K562 (cell line): ENCODE measurements around the gene TSPAN14. TPM values are rescaled to one million over a fixed set of nuclear protein-coding genes. Genes with fewer than 3 reads are reported as not detected.

Experiments
- BRF1 ChIP-seq: IDR thresholded peaks from 3 replicates; pipeline ENCODE4 v1.6.1; 2011; ENCODE audit warnings: borderline replicate concordance, mild to moderate bottlenecking; ENCODE audit not compliant: insufficient read length; ENCODE audit errors: extremely low read depth
- COPS2 ChIP-seq: fragments of 450-650 bp; conservative IDR thresholded peaks from 2 replicates; pipeline ENCODE4 v1.6.1; 2016; ENCODE audit warnings: mild to moderate bottlenecking, moderate library complexity
- DIDO1 ChIP-seq: fragments of 450-650 bp; IDR thresholded peaks from 2 replicates; pipeline ENCODE4 v1.6.1; 2016; ENCODE audit warnings: low read depth, missing biosample characterization, missing genetic modification characterization
- ETV5 ChIP-seq: sonication (generic); formaldehyde crosslinking; IDR thresholded peaks from 2 replicates; pipeline ENCODE4 v1.4.0; 2020; ENCODE audit warnings: low read depth, mild to moderate bottlenecking, missing genetic modification reagents
- FOXK1 ChIP-seq: sonication (generic); formaldehyde crosslinking; IDR thresholded peaks from 2 replicates; pipeline ENCODE4 v1.8.0; 2022; ENCODE audit warnings: missing genetic modification reagents, mild to moderate bottlenecking, borderline replicate concordance
- GATA2 ChIP-seq: sonication (generic); formaldehyde crosslinking; IDR thresholded peaks from 2 replicates; pipeline ENCODE4 v1.4.0; 2020; ENCODE audit warnings: mild to moderate bottlenecking, missing genetic modification reagents
- HLTF ChIP-seq: fragments of 450-650 bp; IDR thresholded peaks from 2 replicates; pipeline ENCODE4 v1.6.1; 2016
- KDM1A ChIP-seq, 2 experiments: fragments of 450-650 bp; IDR thresholded peaks; 2 replicates each; pipeline ENCODE4 v1.6.1; 2016; ENCODE audit warnings: mild to moderate bottlenecking in 2 of 2
- KLF13 ChIP-seq: fragments of 450-650 bp; IDR thresholded peaks from 2 replicates; pipeline ENCODE4 v1.6.1; 2016; ENCODE audit warnings: missing genetic modification characterization, low read depth, mild to moderate bottlenecking, missing compliant biosample characterization, moderate library complexity, borderline replicate concordance
- MAFK ChIP-seq: IDR thresholded peaks from 2 replicates; pipeline ENCODE4 v1.6.1; 2011; ENCODE audit warnings: low read length, improper control_type of control experiment
- NR2F6 ChIP-seq: fragments of 450-650 bp; formaldehyde crosslinking; IDR thresholded peaks from 2 replicates; pipeline ENCODE4 v1.4.0; 2020; ENCODE audit warnings: mild to moderate bottlenecking
- NR4A1 ChIP-seq, 2 experiments: fragments of 250-450 bp in 1 of 2; fragments of 450-650 bp in 1 of 2; sonication (Bioruptor Pico) in 1 of 2; IDR thresholded peaks; 2 replicates each; pipeline versions ENCODE4 v1.4.0 to v1.6.1; 2016 to 2020; ENCODE audit warnings: mild to moderate bottlenecking in 2 of 2, missing compliant biosample characterization in 1 of 2, missing genetic modification characterization in 1 of 2, moderate library complexity in 1 of 2
- POLR2AphosphoS2 ChIP-seq: IDR thresholded peaks from 2 replicates; pipeline ENCODE4 v1.6.1; 2012; ENCODE audit warnings: low read length, improper control_type of control experiment
- RFX1 ChIP-seq: fragments of 450-650 bp; IDR thresholded peaks from 2 replicates; pipeline ENCODE4 v1.6.1; 2016; ENCODE audit warnings: mild to moderate bottlenecking, moderate library complexity
- SRF ChIP-seq, 2 experiments: fragments of 250-450, 450-650 bp in 1 of 2; sonication (Bioruptor Pico) in 1 of 2; sonication (generic) in 1 of 2; formaldehyde crosslinking; IDR thresholded peaks; 2 replicates each; pipeline versions ENCODE4 v1.5.0 to v1.5.1; 2020 to 2022; ENCODE audit warnings: mild to moderate bottlenecking in 1 of 2, missing genetic modification reagents in 1 of 2
- ZBTB7A ChIP-seq: IDR thresholded peaks from 2 replicates; pipeline ENCODE4 v1.6.1; 2011; ENCODE audit warnings: low read depth, mild to moderate bottlenecking, low read length, moderate library complexity, borderline replicate concordance; ENCODE audit not compliant: control insufficient read depth
- ZKSCAN3 ChIP-seq: fragments of 250-450 bp; sonication (Bioruptor Pico); IDR thresholded peaks from 2 replicates; pipeline ENCODE4 v1.4.0; 2020
- ZNF134 ChIP-seq: fragments of 250-450 bp; sonication (Bioruptor Pico); conservative IDR thresholded peaks from 2 replicates; pipeline ENCODE4 v1.4.0; 2020
- ZNF551 ChIP-seq: fragments of 250-450 bp; sonication (Bioruptor Pico); IDR thresholded peaks from 2 replicates; pipeline ENCODE4 v1.5.0; 2021; ENCODE audit warnings: mild to moderate bottlenecking, moderate library complexity
- polyA plus RNA-seq, 8 experiments: library from polyadenylated mRNA; depleted of rRNA in 4 of 8; stranded (reverse) in 5 of 8; unstranded in 3 of 8; fragments of >200 nt; fragmentation: Nextera tagmentation in 2 of 8; fragmentation: Illumina TruSeq in 1 of 8; extraction: Ambion mirVana in 2 of 8; extraction: Trizol in 1 of 8; gene quantifications; 2 replicates each; pipeline versions ENCODE4 v1.2.1 to v1.2.3, GENCODE V29; 2011 to 2014; ENCODE audit warnings: inconsistent platforms in 1 of 8, missing spikeins in 1 of 8
- total RNA-seq, 7 experiments: library from RNA; depleted of rRNA in 6 of 7; stranded (reverse); fragments of >200 nt in 6 of 7; fragmentation: Illumina TruSeq in 2 of 7; extraction: Trizol in 2 of 7; gene quantifications; 2 replicates each; pipeline versions ENCODE4 v1.2.1 to v1.2.3, GENCODE V29; 2011 to 2021; ENCODE audit warnings: low replicate concordance in 1 of 7
- TF ChIP-seq, protein P1 (sequence below), 2 experiments: fragments of 200-800 bp in 1 of 2; sonication (Bioruptor generic) in 1 of 2; sonication (generic) in 1 of 2; formaldehyde crosslinking in 1 of 2; IDR thresholded peaks in 1 of 2; conservative IDR thresholded peaks in 1 of 2; 2 replicates each; pipeline versions ENCODE4 v1.5.0 to v1.6.1; 2016 to 2020; ENCODE audit warnings: missing compliant biosample characterization in 1 of 2, missing genetic modification characterization in 1 of 2, missing genetic modification reagents in 1 of 2
- TF ChIP-seq, protein P2 (sequence below): sonication (generic); formaldehyde crosslinking; IDR thresholded peaks from 2 replicates; pipeline ENCODE4 v1.8.0; 2022; ENCODE audit warnings: missing genetic modification reagents, mild to moderate bottlenecking, moderate library complexity, borderline replicate concordance
- TF ChIP-seq, protein P3 (sequence below): fragments of 250-450 bp; sonication (Bioruptor Pico); IDR thresholded peaks from 2 replicates; pipeline ENCODE4 v1.4.0; 2020; ENCODE audit warnings: mild to moderate bottlenecking, moderate library complexity, borderline replicate concordance
- TF ChIP-seq, protein P4 (sequence below): fragments of 450-650 bp; IDR thresholded peaks from 2 replicates; pipeline ENCODE4 v1.6.1; 2014; ENCODE audit warnings: low read depth, mild to moderate bottlenecking, moderate library complexity, borderline replicate concordance

Gene TSPAN14
- total and polyA plus RNA-seq, 9 of the 15 experiments (the other 6 are each of a cell fraction or from before 2014, with no cell fraction given): 5.8 to 92.9 (median 23.3) TPM

DNA sequence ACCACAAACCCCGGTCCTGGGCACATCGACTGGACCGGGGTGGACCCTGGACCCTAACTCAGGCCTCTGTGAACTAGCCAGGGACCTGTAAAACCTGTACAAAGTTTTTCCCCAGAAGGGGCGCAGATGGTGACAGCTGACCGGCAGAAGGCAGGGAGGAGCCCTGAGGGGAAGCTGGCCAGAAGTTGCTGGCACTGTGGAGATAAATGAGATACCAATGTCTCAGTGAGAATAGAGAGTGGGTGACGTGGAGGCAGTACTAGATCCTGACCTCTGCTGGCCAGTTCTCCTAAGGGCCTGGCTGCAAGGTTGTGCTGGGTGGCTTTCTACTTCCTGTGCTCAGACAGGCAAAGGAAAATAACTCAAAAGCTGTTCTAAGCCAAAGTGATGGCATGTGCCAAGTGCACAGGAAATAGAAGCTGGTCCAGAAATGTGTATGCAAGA is 10.6 kb upstream of the TSPAN14 start (continued):
- no peak for TF ChIP-seq NR4A1 (CRISPR knock-in tag; IDR thresholded peaks at IDR 0.05)
- no peak for TF ChIP-seq NR4A1 (tag; IDR thresholded peaks at IDR 0.05)
- TF ChIP-seq, protein P1, sequence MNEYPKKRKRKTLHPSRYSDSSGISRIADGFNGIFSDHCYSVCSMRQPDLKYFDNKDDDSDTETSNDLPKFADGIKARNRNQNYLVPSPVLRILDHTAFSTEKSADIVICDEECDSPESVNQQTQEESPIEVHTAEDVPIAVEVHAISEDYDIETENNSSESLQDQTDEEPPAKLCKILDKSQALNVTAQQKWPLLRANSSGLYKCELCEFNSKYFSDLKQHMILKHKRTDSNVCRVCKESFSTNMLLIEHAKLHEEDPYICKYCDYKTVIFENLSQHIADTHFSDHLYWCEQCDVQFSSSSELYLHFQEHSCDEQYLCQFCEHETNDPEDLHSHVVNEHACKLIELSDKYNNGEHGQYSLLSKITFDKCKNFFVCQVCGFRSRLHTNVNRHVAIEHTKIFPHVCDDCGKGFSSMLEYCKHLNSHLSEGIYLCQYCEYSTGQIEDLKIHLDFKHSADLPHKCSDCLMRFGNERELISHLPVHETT (CRISPR knock-in tag; conservative IDR thresholded peaks at IDR 0.05 in 1 of 2, IDR thresholded peaks at IDR 0.05 in 1 of 2): peak in 1 of 2 experiments; percentile 53; a peak in 1 of 4 replicates
- no peak for TF ChIP-seq DIDO1
- TF ChIP-seq, protein P2, sequence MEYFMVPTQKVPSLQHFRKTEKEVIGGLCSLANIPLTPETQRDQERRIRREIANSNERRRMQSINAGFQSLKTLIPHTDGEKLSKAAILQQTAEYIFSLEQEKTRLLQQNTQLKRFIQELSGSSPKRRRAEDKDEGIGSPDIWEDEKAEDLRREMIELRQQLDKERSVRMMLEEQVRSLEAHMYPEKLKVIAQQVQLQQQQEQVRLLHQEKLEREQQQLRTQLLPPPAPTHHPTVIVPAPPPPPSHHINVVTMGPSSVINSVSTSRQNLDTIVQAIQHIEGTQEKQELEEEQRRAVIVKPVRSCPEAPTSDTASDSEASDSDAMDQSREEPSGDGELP: peak; percentile 28; the same call in 1 of the 2 replicates
- TF ChIP-seq BRF1: no peak
- no peak for TF ChIP-seq ZKSCAN3
- TF ChIP-seq ZNF551 (CRISPR knock-in tag): no peak
- TF ChIP-seq HLTF: no peak
- peak; percentile 38; the same call in 1 of the 2 replicates for TF ChIP-seq ETV5 (CRISPR knock-in tag)
- TF ChIP-seq RFX1: no peak
- TF ChIP-seq SRF (CRISPR knock-in tag; IDR thresholded peaks at IDR 0.05): no peak
- TF ChIP-seq POLR2AphosphoS2: no peak
- no peak for TF ChIP-seq ZNF134 (CRISPR knock-in tag)
- no peak for TF ChIP-seq KDM1A (IDR thresholded peaks at IDR 0.05)
- TF ChIP-seq GATA2 (CRISPR knock-in tag): no peak; the same call in 1 of the 2 replicates
- TF ChIP-seq ZBTB7A: no peak
- TF ChIP-seq KLF13 (tag): no peak
- TF ChIP-seq MAFK: no peak
- TF ChIP-seq FOXK1 (CRISPR knock-in tag): no peak
- TF ChIP-seq, protein P3, sequence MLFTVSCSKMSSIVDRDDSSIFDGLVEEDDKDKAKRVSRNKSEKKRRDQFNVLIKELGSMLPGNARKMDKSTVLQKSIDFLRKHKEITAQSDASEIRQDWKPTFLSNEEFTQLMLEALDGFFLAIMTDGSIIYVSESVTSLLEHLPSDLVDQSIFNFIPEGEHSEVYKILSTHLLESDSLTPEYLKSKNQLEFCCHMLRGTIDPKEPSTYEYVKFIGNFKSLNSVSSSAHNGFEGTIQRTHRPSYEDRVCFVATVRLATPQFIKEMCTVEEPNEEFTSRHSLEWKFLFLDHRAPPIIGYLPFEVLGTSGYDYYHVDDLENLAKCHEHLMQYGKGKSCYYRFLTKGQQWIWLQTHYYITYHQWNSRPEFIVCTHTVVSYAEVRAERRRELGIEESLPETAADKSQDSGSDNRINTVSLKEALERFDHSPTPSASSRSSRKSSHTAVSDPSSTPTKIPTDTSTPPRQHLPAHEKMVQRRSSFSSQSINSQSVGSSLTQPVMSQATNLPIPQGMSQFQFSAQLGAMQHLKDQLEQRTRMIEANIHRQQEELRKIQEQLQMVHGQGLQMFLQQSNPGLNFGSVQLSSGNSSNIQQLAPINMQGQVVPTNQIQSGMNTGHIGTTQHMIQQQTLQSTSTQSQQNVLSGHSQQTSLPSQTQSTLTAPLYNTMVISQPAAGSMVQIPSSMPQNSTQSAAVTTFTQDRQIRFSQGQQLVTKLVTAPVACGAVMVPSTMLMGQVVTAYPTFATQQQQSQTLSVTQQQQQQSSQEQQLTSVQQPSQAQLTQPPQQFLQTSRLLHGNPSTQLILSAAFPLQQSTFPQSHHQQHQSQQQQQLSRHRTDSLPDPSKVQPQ (CRISPR knock-in tag): no peak
- TF ChIP-seq, protein P4, sequence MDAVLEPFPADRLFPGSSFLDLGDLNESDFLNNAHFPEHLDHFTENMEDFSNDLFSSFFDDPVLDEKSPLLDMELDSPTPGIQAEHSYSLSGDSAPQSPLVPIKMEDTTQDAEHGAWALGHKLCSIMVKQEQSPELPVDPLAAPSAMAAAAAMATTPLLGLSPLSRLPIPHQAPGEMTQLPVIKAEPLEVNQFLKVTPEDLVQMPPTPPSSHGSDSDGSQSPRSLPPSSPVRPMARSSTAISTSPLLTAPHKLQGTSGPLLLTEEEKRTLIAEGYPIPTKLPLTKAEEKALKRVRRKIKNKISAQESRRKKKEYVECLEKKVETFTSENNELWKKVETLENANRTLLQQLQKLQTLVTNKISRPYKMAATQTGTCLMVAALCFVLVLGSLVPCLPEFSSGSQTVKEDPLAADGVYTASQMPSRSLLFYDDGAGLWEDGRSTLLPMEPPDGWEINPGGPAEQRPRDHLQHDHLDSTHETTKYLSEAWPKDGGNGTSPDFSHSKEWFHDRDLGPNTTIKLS: 0 out of 2 replicates have a peak, but pooled peaks have one; percentile 25
- no peak for TF ChIP-seq NR2F6 (CRISPR knock-in tag)
- TF ChIP-seq COPS2: no peak
